Fibroblast of skin of back (primary cell): ENCODE data around the gene NRAP.
"Not testable (repeated sequence)": the region's sequence is repeated elsewhere in the genome, so short reads cannot be mapped to it uniquely, and the experiment has no call there.

Source experiments
- DNase-seq: peaks from one replicate; pipeline ENCODE4 v3.0.0-alpha.2; 2013

The NRAP gene

GRCh38 chr10:113681533-113682470 lies 18.0 kb upstream of the NRAP start:
- DNase-seq: no peak

GRCh38 chr10:113680190-113681111 lies 16.6 kb upstream of the NRAP start:
- peak; percentile 76 for DNase-seq

GRCh38 chr10:113679463-113680189 lies 15.8 kb upstream of the NRAP start, which contains the start of gene CASP7:
Gene CASP7 (plus strand): TSS chr10:113679912. CDS start chr10:113697494, 17,582 bp downstream.
- peak; percentile 84 for DNase-seq

- DNase-seq: peak; percentile 50
Measured at GRCh38 chr10:113666682-113667252, 2.9 kb upstream of the NRAP start.

- DNase-seq: peak; percentile 82
Measured at GRCh38 chr10:113665806-113666354, 2.0 kb upstream of the NRAP start.

- no peak for DNase-seq
Measured at GRCh38 chr10:113665352-113665751, 1.5 kb upstream of the NRAP start.

- no peak for DNase-seq
Measured at GRCh38 chr10:113663142-113663541, 699 bp downstream of the NRAP start.

GRCh38 chr10:113661332-113661731 lies 2.5 kb downstream of the NRAP start:
- DNase-seq: no peak

- DNase-seq: no peak
Measured at GRCh38 chr10:113657544-113657943, 6.3 kb downstream of the NRAP start.

GRCh38 chr10:113656896-113657295 lies 6.9 kb downstream of the NRAP start:
- no peak for DNase-seq

- DNase-seq: not testable (repeated sequence)
Measured at GRCh38 chr10:113652456-113652855, 11.4 kb downstream of the NRAP start.

- no peak for DNase-seq
Measured at GRCh38 chr10:113651898-113652297, 11.9 kb downstream of the NRAP start.

- no peak for DNase-seq
Measured at GRCh38 chr10:113651021-113651420, 12.8 kb downstream of the NRAP start.

GRCh38 chr10:113650172-113650571 lies 13.7 kb downstream of the NRAP start:
- peak; percentile 6 for DNase-seq

GRCh38 chr10:113648478-113648877 lies 15.4 kb downstream of the NRAP start:
- DNase-seq: peak; percentile 11

- DNase-seq: no peak
Measured at GRCh38 chr10:113647812-113648211, 16.0 kb downstream of the NRAP start.

GRCh38 chr10:113646336-113647201 lies 17.3 kb downstream of the NRAP start:
- DNase-seq: no peak

GRCh38 chr10:113644185-113645120 lies 19.4 kb downstream of the NRAP start:
- peak; percentile 28 for DNase-seq

GRCh38 chr10:113643183-113643582 lies 20.7 kb downstream of the NRAP start:
- no peak for DNase-seq
